ENCODE measurements around the gene PCDHGA8.
"Not testable (repeated sequence)": the region's sequence is repeated elsewhere in the genome, so short reads cannot be mapped to it uniquely, and the experiment has no call there.

Gene PCDHGA8

DNA sequence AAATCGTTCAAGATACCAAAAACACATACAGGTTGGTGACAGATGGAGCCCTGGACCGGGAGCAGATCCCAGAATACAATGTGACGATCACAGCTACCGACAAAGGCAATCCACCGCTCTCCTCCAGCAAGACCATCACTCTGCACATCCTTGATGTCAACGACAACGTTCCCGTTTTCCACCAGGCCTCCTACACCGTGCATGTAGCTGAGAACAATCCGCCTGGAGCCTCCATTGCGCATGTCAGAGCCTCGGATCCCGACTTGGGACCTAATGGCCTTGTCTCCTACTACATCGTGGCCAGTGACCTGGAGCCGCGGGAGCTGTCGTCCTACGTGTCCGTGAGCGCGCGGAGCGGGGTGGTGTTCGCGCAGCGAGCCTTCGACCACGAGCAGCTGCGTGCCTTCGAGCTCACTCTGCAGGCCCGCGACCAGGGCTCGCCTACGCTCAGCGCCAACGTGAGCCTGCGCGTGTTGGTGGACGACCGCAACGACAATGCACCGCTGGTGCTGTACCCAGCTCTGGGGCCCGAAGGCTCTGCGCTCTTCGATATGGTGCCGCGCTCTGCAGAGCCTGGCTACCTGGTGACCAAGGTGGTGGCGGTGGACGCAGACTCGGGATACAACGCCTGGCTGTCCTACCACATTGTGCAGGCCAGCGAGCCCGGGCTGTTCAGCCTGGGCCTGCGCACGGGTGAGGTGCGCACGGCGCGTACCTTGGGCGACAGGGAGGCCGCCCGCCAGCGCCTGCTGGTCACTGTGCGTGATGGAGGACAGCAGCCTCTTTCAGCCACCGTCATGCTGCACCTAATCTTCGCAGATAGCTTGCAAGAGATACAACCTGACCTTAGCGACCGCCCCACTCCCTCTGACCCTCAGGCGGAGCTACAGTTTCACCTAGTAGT lies 20.6 kb upstream of the PCDHGA8 start:
- DNase-seq (ENCODE audit: low read depth) = no peak

- no peak for DNase-seq (ENCODE audit: low read depth)
Measured at GRCh38 chr5:141373673-141374317, 18.6 kb upstream of the PCDHGA8 start, which contains the start of gene PCDHGA6. Gene PCDHGA6 (plus strand): TSS chr5:141373891. CDS start chr5:141374084, 193 bp downstream.

DNA sequence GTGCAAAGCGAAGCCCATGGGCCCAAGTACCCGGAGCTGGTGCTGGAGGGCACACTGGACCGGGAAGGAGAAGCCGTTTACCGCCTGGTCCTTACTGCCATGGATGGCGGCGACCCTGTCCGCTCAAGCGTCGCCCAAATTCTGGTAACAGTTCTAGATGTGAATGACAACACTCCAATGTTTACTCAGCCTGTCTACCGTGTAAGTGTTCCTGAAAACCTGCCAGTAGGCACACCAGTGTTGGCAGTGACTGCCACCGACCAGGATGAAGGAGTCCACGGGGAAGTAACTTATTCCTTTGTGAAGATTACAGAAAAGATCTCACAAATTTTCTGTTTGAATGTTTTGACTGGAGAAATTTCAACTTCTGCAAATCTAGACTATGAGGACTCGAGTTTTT lies 17.8 kb upstream of the PCDHGA8 start:
- DNase-seq (ENCODE audit: low read depth) = no peak

- not testable (repeated sequence) for DNase-seq (ENCODE audit: low read depth)
Measured at GRCh38 chr5:141375444-141376155, 16.8 kb upstream of the PCDHGA8 start.

DNA sequence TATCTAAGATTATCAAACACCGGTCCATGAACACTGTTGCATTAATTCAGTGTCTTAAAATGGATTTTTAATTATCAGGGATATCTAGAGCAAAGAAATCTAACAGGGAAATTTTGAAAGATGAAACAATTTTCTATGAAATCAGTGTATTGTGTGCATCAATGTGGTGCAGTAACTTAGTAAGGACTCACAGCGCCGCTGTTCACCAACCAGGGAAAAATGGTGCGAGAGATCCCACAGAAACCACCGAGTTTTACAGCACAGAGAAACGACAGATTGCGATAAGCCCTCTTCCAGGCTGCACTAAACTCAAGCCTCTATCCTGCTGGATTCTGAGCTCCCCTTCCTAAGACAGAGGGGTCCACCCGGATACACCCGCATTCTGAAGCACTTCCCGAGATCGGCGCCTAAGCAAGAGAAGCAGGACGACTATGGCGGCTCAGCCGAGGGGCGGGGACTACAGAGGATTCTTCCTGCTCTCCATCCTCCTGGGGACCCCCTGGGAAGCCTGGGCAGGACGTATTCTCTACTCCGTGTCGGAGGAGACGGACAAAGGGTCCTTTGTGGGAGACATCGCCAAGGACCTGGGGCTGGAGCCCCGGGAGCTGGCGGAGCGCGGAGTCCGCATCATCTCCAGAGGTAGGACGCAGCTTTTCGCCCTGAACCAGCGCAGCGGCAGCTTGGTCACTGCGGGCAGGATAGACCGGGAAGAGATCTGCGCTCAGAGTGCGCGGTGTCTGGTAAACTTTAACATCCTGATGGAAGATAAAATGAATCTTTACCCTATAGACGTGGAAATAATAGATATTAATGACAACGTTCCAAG lies 9.8 kb upstream of the PCDHGA8 start, which contains the start of gene PCDHGA7:
Gene PCDHGA7, plus strand, starts transcription at position 274 of the 826 bp plus-strand sequence. Its CDS starts 158 bp downstream, at position 432.
- DNase-seq (ENCODE audit: low read depth) = no peak

- DNase-seq (ENCODE audit: low read depth) = no peak
Measured at GRCh38 chr5:141383345-141383744, 9.1 kb upstream of the PCDHGA8 start.

DNA sequence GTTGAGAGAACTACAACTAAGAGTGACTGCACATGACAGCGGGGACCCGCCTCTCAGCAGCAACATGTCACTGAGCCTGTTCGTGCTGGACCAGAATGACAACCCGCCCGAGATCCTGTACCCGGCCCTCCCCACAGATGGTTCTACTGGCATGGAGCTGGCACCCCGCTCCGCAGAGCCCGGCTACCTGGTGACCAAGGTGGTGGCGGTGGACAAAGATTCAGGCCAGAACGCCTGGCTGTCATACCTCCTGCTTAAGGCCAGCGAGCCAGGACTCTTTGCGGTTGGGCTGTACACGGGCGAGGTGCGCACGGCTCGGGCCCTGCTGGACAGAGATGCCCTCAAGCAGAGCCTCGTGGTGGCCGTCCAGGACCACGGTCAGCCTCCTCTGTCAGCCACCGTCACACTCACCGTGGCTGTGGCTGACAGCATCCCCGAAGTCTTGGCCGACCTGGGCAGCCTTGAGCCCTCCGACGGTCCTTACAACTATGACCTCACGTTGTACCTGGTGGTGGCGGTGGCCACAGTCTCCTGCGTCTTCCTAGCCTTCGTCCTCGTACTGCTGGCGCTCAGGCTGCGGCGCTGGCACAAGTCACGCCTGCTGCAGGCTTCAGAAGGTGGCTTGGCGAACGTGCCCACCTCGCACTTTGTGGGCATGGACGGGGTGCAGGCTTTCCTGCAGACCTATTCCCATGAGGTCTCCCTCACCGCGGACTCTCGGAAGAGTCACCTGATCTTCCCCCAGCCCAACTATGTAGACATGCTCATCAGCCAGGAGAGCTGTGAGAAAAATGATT lies 7.8 kb upstream of the PCDHGA8 start:
- no peak for DNase-seq (ENCODE audit: low read depth)

- DNase-seq (ENCODE audit: low read depth) = not testable (repeated sequence)
Measured at GRCh38 chr5:141387557-141388311, 4.7 kb upstream of the PCDHGA8 start, which contains the start of gene PCDHGB4. Gene PCDHGB4 (plus strand): TSS chr5:141387698. CDS start chr5:141387885, 187 bp downstream.

- DNase-seq (ENCODE audit: low read depth) = no peak
Measured at GRCh38 chr5:141388661-141389060, 3.8 kb upstream of the PCDHGA8 start.

DNA sequence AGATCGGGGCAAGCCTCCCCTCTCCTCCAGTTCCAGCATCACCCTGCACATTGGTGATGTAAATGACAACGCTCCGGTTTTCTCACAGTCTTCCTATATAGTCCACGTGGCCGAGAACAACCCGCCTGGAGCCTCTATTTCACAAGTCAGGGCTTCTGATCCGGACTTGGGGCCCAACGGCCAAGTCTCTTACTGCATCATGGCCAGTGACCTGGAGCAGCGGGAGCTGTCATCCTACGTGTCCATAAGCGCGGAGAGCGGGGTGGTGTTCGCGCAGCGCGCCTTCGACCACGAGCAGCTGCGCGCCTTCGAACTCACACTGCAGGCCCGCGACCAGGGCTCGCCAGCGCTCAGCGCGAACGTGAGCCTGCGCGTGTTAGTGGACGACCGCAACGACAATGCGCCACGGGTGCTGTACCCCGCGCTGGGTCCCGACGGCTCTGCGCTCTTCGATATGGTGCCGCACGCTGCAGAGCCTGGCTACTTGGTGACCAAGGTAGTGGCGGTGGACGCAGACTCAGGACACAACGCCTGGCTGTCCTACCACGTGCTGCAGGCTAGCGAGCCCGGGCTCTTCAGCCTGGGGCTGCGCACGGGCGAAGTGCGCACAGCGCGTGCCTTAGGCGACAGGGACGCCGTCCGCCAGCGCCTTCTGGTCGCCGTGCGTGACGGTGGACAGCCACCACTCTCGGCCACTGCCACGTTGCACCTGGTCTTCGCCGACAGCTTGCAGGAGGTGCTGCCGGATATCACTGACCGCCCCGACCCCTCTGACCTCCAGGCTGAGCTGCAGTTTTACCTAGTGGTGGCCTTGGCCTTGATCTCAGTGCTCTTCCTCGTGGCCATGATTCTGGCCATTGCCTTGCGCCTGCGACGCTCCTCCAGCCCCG lies 3.0 kb upstream of the PCDHGA8 start:
- no peak for DNase-seq (ENCODE audit: low read depth)

GRCh38 chr5:141393267-141393666 lies 834 bp downstream of the PCDHGA8 start:
- DNase-seq (ENCODE audit: low read depth) = no peak

DNA sequence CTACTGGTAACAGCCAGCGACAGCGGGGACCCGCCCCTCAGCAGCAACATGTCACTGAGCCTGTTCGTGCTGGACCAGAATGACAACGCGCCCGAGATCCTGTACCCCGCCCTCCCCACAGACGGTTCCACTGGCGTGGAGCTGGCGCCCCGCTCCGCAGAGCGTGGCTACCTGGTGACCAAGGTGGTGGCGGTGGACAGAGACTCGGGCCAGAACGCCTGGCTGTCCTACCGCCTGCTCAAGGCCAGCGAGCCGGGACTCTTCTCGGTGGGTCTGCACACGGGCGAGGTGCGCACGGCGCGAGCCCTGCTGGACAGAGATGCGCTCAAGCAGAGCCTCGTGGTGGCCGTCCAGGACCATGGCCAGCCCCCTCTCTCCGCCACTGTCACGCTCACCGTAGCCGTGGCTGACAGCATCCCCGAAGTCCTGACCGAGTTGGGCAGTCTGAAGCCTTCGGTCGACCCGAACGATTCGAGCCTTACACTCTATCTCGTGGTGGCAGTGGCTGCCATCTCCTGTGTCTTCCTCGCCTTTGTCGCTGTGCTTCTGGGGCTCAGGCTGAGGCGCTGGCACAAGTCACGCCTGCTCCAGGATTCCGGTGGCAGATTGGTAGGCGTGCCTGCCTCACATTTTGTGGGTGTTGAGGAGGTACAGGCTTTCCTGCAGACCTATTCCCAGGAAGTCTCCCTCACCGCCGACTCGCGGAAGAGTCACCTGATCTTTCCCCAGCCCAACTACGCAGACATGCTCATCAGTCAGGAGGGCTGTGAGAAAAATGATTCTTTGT lies 2.2 kb downstream of the PCDHGA8 start:
- DNase-seq (ENCODE audit: low read depth) = not testable (repeated sequence)

- DNase-seq (ENCODE audit: low read depth) = not testable (repeated sequence)
Measured at GRCh38 chr5:141397756-141398551, 5.5 kb downstream of the PCDHGA8 start, which contains the start of gene PCDHGB5. Gene PCDHGB5 (plus strand): TSS chr5:141397947. CDS start chr5:141398128, 181 bp downstream.

GRCh38 chr5:141398608-141399007 lies 6.2 kb downstream of the PCDHGA8 start:
- DNase-seq (ENCODE audit: low read depth) = no peak

DNA sequence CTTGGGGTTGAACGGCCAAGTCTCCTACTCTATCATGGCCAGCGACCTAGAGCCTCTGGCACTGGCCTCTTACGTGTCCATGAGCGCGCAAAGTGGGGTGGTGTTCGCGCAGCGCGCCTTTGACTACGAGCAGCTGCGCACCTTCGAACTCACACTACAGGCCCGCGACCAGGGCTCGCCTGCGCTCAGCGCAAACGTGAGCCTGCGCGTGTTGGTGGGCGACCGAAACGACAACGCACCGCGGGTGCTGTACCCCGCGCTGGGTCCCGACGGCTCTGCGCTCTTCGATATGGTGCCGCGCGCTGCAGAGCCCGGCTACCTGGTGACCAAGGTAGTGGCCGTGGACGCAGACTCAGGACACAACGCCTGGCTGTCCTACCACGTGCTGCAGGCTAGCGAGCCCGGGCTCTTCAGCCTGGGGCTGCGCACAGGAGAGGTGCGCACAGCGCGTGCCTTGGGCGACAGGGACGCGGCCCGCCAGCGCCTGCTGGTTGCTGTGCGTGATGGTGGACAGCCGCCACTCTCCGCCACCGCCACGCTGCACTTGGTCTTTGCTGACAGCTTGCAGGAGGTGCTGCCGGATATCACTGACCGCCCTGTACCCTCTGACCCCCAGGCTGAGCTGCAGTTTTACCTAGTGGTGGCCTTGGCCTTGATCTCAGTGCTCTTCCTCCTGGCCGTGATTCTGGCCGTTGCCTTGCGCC lies 7.3 kb downstream of the PCDHGA8 start:
- DNase-seq (ENCODE audit: low read depth) = no peak

DNA sequence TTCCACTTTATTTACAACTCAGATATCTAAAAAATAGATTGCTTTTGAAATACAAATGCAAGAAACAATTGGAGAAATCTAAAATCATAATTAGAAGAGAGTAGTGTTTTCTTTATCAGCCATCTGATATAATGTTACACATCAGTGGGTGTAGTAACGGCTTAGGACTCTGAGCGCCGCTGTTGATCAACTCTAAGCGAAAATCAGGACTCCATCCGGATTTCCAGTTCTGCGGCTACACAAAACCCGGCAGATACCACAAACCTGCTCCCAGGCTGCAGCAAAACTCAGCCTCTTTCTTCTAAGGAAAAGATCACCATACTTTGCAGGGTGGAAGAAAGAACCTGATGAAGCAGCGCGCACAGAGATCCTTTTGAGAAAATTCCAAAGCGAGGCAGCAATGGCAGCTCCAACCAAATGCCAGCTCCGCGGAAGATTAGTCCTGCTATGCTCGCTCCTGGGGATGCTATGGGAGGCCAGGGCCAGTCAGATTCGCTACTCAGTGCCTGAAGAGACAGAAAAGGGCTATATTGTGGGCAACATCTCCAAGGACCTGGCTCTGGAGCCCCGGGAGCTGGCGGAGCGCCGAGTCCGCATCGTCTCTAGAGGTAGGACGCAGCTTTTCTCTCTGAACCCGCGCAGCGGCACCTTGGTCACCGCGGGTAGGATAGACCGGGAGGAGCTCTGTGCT lies 10.3 kb downstream of the PCDHGA8 start, which contains the start of gene PCDHGA9:
Gene PCDHGA9, plus strand, starts transcription at position 226 of the 691 bp plus-strand sequence. Its CDS starts 175 bp downstream, at position 401.
- no peak for DNase-seq (ENCODE audit: low read depth)
